OCI-LY3 (cell line): ENCODE data around the gene SUPT6H.

ENCODE experiments used
- H2AFZ ChIP-seq: fragments of 200-600, 300-600 bp; shearing (Covaris generic); 2 replicates; pipeline ENCODE4 v1.6.0; 2014; ENCODE audit warnings: antibody characterized with exemption, low read depth, low read length
- H3K27ac ChIP-seq: fragments of 200-600, 300-600 bp; sonication (generic); 2 replicates; pipeline ENCODE4 v1.5.1; 2014; ENCODE audit warnings: mild to moderate bottlenecking, low read length, moderate library complexity, mixed read lengths
- H3K27me3 ChIP-seq: fragments of 200-600, 300-600 bp; sonication (generic); 2 replicates; pipeline ENCODE4 v1.6.1; 2014; ENCODE audit warnings: low read depth, low read length, mixed read lengths
- H3K36me3 ChIP-seq: fragments of 200-600, 300-600 bp; sonication (generic); replicated peaks from 2 replicates; pipeline ENCODE3; 2014; ENCODE audit warnings: low read depth, low read length, mixed read lengths
- H3K4me1 ChIP-seq: fragments of 300-600, 200-600 bp; sonication (generic); 2 replicates; pipeline ENCODE4 v1.6.1; 2014; ENCODE audit warnings: low read length, mixed read lengths
- H3K4me2 ChIP-seq: fragments of 200-600, 300-600 bp; sonication (generic); 2 replicates; pipeline ENCODE4 v1.6.1; 2014; ENCODE audit warnings: low read length, mixed read lengths
- H3K4me3 ChIP-seq: fragments of 300-600, 200-600 bp; sonication (generic); 2 replicates; pipeline ENCODE4 v1.5.1; 2014; ENCODE audit warnings: antibody characterized with exemption, mild to moderate bottlenecking, low read length, moderate library complexity
- H3K79me2 ChIP-seq: fragments of 300-600, 200-600 bp; shearing (Covaris generic); 2 replicates; pipeline ENCODE4 v1.6.1; 2014; ENCODE audit warnings: mild to moderate bottlenecking, low read length, mixed read lengths
- H3K9ac ChIP-seq: fragments of 300-600, 200-600 bp; shearing (Covaris generic); 2 replicates; pipeline ENCODE4 v1.6.0; 2014; ENCODE audit warnings: mild to moderate bottlenecking, low read length, moderate library complexity
- H3K9me3 ChIP-seq: fragments of 200-600, 300-600 bp; shearing (Covaris generic); 2 replicates; pipeline ENCODE4 v1.6.1; 2014; ENCODE audit warnings: low read length, mixed read lengths; ENCODE audit not compliant: insufficient read depth
- H4K20me1 ChIP-seq: fragments of 200-600, 300-600 bp; sonication (generic); 2 replicates; pipeline ENCODE4 v1.6.1; 2016; ENCODE audit warnings: low read length, mixed read lengths; ENCODE audit not compliant: insufficient read depth
- CTCF ChIP-seq: fragments of 200-600, 300-600 bp; sonication (generic); IDR thresholded peaks from 2 replicates; pipeline ENCODE4 v1.5.1; 2014; ENCODE audit warnings: antibody characterized with exemption, low read length, low read depth
- EZH2phosphoT487 ChIP-seq: fragments of 200-600 bp; shearing (Covaris generic); IDR thresholded peaks from 2 replicates; pipeline ENCODE4 v1.6.1; 2018; ENCODE audit warnings: antibody characterized with exemption, mixed run types, low read depth

Gene SUPT6H

GRCh38 chr17:28704219-28704858 lies 42.3 kb downstream of the SUPT6H start:
- H3K4me1 ChIP-seq: no peaks in the 10 kb centered on the region
- no peak overlapping the region for H3K27ac ChIP-seq
- H3K4me2 ChIP-seq: no peak overlapping the region
- H2AFZ ChIP-seq: no peak overlapping the region
- no peaks in the 10 kb centered on the region for H4K20me1 ChIP-seq
- H3K9me3 ChIP-seq: no peaks in the 10 kb centered on the region
- no peak overlapping the region for H3K4me3 ChIP-seq
- no peaks in the 10 kb centered on the region for H3K79me2 ChIP-seq
- no peaks in the 10 kb centered on the region for H3K27me3 ChIP-seq
- peaks cover 52% of the 10 kb centered on the region for H3K36me3 ChIP-seq
- no peak for TF ChIP-seq EZH2phosphoT487
- no peak for TF ChIP-seq CTCF
- H3K9ac ChIP-seq: no peak overlapping the region

GRCh38 chr17:28705074-28705659 lies 43.2 kb downstream of the SUPT6H start:
- Histone ChIP-seq H3K27ac (no peak overlapping the region), H3K36me3 (peaks cover 44% of the 10 kb centered on the region), H3K4me1 (no peaks in the 10 kb centered on the region), H3K4me2 (no peak overlapping the region), H3K9me3 (no peaks in the 10 kb centered on the region), H3K9ac (no peak overlapping the region), H3K79me2 (no peaks in the 10 kb centered on the region), H3K4me3 (no peak overlapping the region), H3K27me3 (no peaks in the 10 kb centered on the region), H2AFZ (no peak overlapping the region), H4K20me1 (no peaks in the 10 kb centered on the region)
- TF ChIP-seq EZH2phosphoT487 (no peak), CTCF (no peak)

- Histone ChIP-seq H3K36me3 (peaks cover 37% of the 10 kb centered on the region), H3K9ac (no peak overlapping the region), H3K4me2 (no peak overlapping the region), H3K9me3 (no peaks in the 10 kb centered on the region), H3K4me3 (no peak overlapping the region), H3K4me1 (0 out of 2 replicates have a peak, but pooled peaks cover 2% of the 10 kb centered on the region), H3K79me2 (no peaks in the 10 kb centered on the region), H3K27me3 (no peaks in the 10 kb centered on the region), H2AFZ (no peak overlapping the region), H4K20me1 (no peaks in the 10 kb centered on the region), H3K27ac (no peak overlapping the region)
- TF ChIP-seq CTCF (no peak), EZH2phosphoT487 (no peak)
Measured at GRCh38 chr17:28705728-28706334, 43.8 kb downstream of the SUPT6H start.

DNA sequence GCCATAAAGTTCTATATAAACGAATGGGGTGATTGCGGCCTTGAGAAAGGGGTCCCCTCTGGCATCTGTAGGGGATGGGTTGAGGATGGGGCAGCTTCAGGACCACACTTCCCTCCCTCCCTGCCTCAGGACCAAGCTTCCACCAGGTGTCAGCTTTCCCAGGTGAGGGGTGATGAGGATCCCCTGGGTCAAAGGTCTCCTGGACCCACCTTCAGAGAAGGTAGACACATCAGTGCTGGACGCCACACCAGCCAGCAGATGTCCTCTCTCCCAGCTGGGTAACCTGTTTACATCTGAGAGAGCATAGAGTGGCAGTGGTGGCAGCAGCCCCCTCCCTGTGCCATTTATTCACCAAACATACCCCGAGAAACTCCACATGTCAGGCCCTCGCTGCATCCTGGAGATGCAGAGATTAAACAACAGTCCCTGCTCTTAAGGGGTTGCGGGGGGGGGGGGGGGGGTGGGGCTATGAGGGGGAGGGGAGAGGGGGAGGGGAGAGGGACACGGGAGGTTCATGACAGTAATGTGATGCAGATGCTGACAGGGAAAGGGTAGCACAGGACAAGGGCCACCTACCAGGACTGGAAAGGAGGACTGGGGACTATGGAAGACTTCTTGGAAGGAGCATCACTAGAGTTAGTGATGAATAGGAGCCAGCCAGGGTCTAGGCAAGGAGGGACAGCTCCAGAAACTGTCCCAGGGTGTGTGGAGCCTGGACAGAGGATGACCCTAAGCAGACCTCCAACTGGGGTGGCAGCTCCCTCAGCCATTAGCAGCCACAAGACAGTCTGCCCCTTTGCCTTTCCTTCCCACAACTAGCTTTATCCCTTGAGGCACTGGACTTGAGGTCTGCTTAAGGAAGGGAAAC lies 44.7 kb downstream of the SUPT6H start:
- Histone ChIP-seq H3K9me3 (no peaks in the 10 kb centered on the region), H3K27ac (no peak overlapping the region), H3K4me3 (no peak overlapping the region), H3K4me1 (0 out of 2 replicates have a peak, but pooled peaks cover 2% of the 10 kb centered on the region), H2AFZ (no peak overlapping the region), H3K4me2 (no peak overlapping the region), H3K36me3 (peaks cover 31% of the 10 kb centered on the region), H4K20me1 (no peaks in the 10 kb centered on the region), H3K79me2 (no peaks in the 10 kb centered on the region), H3K9ac (no peak overlapping the region), H3K27me3 (no peaks in the 10 kb centered on the region)
- TF ChIP-seq CTCF: no peak
